ENCODE results near the gene PPT1.

Gene PPT1

GRCh38 chr1:40036574-40036973 lies 60.5 kb downstream of the PPT1 start:
- no peak overlapping the region for H3K14ac ChIP-seq (ENCODE audit: low read length in 2 of 2)
- H2BK5ac ChIP-seq (ENCODE audit: low read depth, low read length, poor library complexity, severe bottlenecking), result no peak overlapping the region
- H4K91ac ChIP-seq (ENCODE audit: low read length), result no peak overlapping the region
- no peaks in the 10 kb centered on the region for H3K4me1 ChIP-seq (ENCODE audit: control insufficient read depth, insufficient read depth, low read depth, low read length)
- no peak overlapping the region for H2AK5ac ChIP-seq (ENCODE audit: low read length, severe bottlenecking)
- no peaks in the 10 kb centered on the region for H3K36me3 ChIP-seq (ENCODE audit: control insufficient read depth in 1 of 2, insufficient read depth in 2 of 2, low read depth in 1 of 2, low read length in 2 of 2)
- H3K27ac ChIP-seq (ENCODE audit: low read length, poor library complexity, severe bottlenecking), result no peak overlapping the region
- no peak overlapping the region for H3K4me2 ChIP-seq (ENCODE audit: low read length, poor library complexity, severe bottlenecking)
- H3K9ac ChIP-seq (ENCODE audit: low read length), result peak overlapping the region; percentile 51
- no peak overlapping the region for H3K4ac ChIP-seq (ENCODE audit: low read depth in 1 of 2, low read length in 2 of 2)
- H3K18ac ChIP-seq (ENCODE audit: low read depth in 1 of 2, low read length in 2 of 2), result no peak overlapping the region
- H2BK12ac ChIP-seq (ENCODE audit: low read length in 2 of 2), result no peak overlapping the region
- no peak overlapping the region for H2BK15ac ChIP-seq (ENCODE audit: low read depth, poor library complexity, severe bottlenecking)
- no peak overlapping the region for H4K8ac ChIP-seq (ENCODE audit: low read length)
- peak; percentile 48 for DNase-seq
- 70% methylated on average over 4 of the region's 4 CpGs for WGBS
- no peaks in the 10 kb centered on the region for H3K27me3 ChIP-seq (ENCODE audit: control insufficient read depth in 1 of 2, insufficient read depth in 1 of 2, low read length in 2 of 2)
- peak overlapping the region in 1 of 2 experiments; percentile 26 for H3K4me3 ChIP-seq (ENCODE audit: insufficient read depth in 1 of 2, low read depth in 1 of 2, low read length in 2 of 2)
- no peak overlapping the region for H2AFZ ChIP-seq (ENCODE audit: low read depth, low read length)
- H3K9me3 ChIP-seq (ENCODE audit: control insufficient read depth, low read length), result no peaks in the 10 kb centered on the region
- no peak overlapping the region for H3K23ac ChIP-seq (ENCODE audit: low read length in 2 of 2)
- H2BK120ac ChIP-seq (ENCODE audit: low read depth, low read length), result no peak overlapping the region
- no peaks in the 10 kb centered on the region for H3K79me1 ChIP-seq (replicated peaks; ENCODE audit: low read length, poor library complexity, severe bottlenecking)

- H3K23ac ChIP-seq (ENCODE audit: low read length in 2 of 2), result no peak overlapping the region
These were observed 62.2 kb downstream of the PPT1 start for GRCh38 chr1:40034869-40035268.

GRCh38 chr1:40032240-40032891 lies 64.7 kb downstream of the PPT1 start:
- no peak overlapping the region for H2BK12ac ChIP-seq (ENCODE audit: low read length in 2 of 2)
- H3K79me1 ChIP-seq (replicated peaks; ENCODE audit: low read length, poor library complexity, severe bottlenecking), result no peaks in the 10 kb centered on the region
- no peaks in the 10 kb centered on the region for H3K4me1 ChIP-seq (ENCODE audit: control insufficient read depth, insufficient read depth, low read depth, low read length)
- peaks cover 0 to 10% of the 10 kb centered on the region in 2 experiments for H3K27me3 ChIP-seq (ENCODE audit: control insufficient read depth in 1 of 2, insufficient read depth in 1 of 2, low read length in 2 of 2)
- peak overlapping the region; percentile 2 for H3K9ac ChIP-seq (ENCODE audit: low read length)
- no peak overlapping the region for H4K91ac ChIP-seq (ENCODE audit: low read length)
- peak; percentile 66 for DNase-seq
- H4K8ac ChIP-seq (ENCODE audit: low read length), result no peak overlapping the region
- H2BK120ac ChIP-seq (ENCODE audit: low read depth, low read length), result no peak overlapping the region
- no peak overlapping the region for H3K27ac ChIP-seq (ENCODE audit: low read length, poor library complexity, severe bottlenecking)
- H3K36me3 ChIP-seq (ENCODE audit: control insufficient read depth in 1 of 2, insufficient read depth in 2 of 2, low read depth in 1 of 2, low read length in 2 of 2), result no peaks in the 10 kb centered on the region
- no peaks in the 10 kb centered on the region for H3K9me3 ChIP-seq (ENCODE audit: control insufficient read depth, low read length)
- H3K4me3 ChIP-seq (ENCODE audit: insufficient read depth in 1 of 2, low read depth in 1 of 2, low read length in 2 of 2), result no peak overlapping the region
- no peak overlapping the region for H3K18ac ChIP-seq (ENCODE audit: low read depth in 1 of 2, low read length in 2 of 2)
- no peak overlapping the region for H3K23ac ChIP-seq (ENCODE audit: low read length in 2 of 2)
- H2BK15ac ChIP-seq (ENCODE audit: low read depth, poor library complexity, severe bottlenecking), result no peak overlapping the region
- no peak overlapping the region for H2AFZ ChIP-seq (ENCODE audit: low read depth, low read length)
- 36% methylated on average over 3 of the region's 4 CpGs for WGBS
- no peak overlapping the region for H3K14ac ChIP-seq (ENCODE audit: low read length in 2 of 2)
- H3K4ac ChIP-seq (ENCODE audit: low read depth in 1 of 2, low read length in 2 of 2), result no peak overlapping the region
- H3K4me2 ChIP-seq (ENCODE audit: low read length, poor library complexity, severe bottlenecking), result no peak overlapping the region
- H2AK5ac ChIP-seq (ENCODE audit: low read length, severe bottlenecking), result no peak overlapping the region
- H2BK5ac ChIP-seq (ENCODE audit: low read depth, low read length, poor library complexity, severe bottlenecking), result no peak overlapping the region

More at GRCh38 chr1:40034869-40035268, 62.2 kb downstream of the PPT1 start:
- WGBS, result 45% methylated on average over 1 of the region's 2 CpGs
- H3K9ac ChIP-seq (ENCODE audit: low read length), result no peak overlapping the region
- H2BK5ac ChIP-seq (ENCODE audit: low read depth, low read length, poor library complexity, severe bottlenecking), result no peak overlapping the region
- no peak overlapping the region for H2BK120ac ChIP-seq (ENCODE audit: low read depth, low read length)
- H3K18ac ChIP-seq (ENCODE audit: low read depth in 1 of 2, low read length in 2 of 2), result no peak overlapping the region
- H3K27ac ChIP-seq (ENCODE audit: low read length, poor library complexity, severe bottlenecking), result no peak overlapping the region
- H3K36me3 ChIP-seq (ENCODE audit: control insufficient read depth in 1 of 2, insufficient read depth in 2 of 2, low read depth in 1 of 2, low read length in 2 of 2), result no peaks in the 10 kb centered on the region
- no peak overlapping the region for H4K8ac ChIP-seq (ENCODE audit: low read length)
- no peak overlapping the region for H4K91ac ChIP-seq (ENCODE audit: low read length)
- H3K4me1 ChIP-seq (ENCODE audit: control insufficient read depth, insufficient read depth, low read depth, low read length), result no peaks in the 10 kb centered on the region
- H3K79me1 ChIP-seq (replicated peaks; ENCODE audit: low read length, poor library complexity, severe bottlenecking), result no peaks in the 10 kb centered on the region
- no peak overlapping the region for H3K4me2 ChIP-seq (ENCODE audit: low read length, poor library complexity, severe bottlenecking)
- no peak overlapping the region for H2AK5ac ChIP-seq (ENCODE audit: low read length, severe bottlenecking)
- H2AFZ ChIP-seq (ENCODE audit: low read depth, low read length), result no peak overlapping the region
- no peak overlapping the region for H2BK15ac ChIP-seq (ENCODE audit: low read depth, poor library complexity, severe bottlenecking)
- no peak overlapping the region for H3K4ac ChIP-seq (ENCODE audit: low read depth in 1 of 2, low read length in 2 of 2)
- H3K27me3 ChIP-seq (ENCODE audit: control insufficient read depth in 1 of 2, insufficient read depth in 1 of 2, low read length in 2 of 2), result peaks cover 0 to 1% of the 10 kb centered on the region in 2 experiments
- no peak for DNase-seq
- H3K4me3 ChIP-seq (ENCODE audit: insufficient read depth in 1 of 2, low read depth in 1 of 2, low read length in 2 of 2), result no peak overlapping the region
- H2BK12ac ChIP-seq (ENCODE audit: low read length in 2 of 2), result no peak overlapping the region
- H3K14ac ChIP-seq (ENCODE audit: low read length in 2 of 2), result no peak overlapping the region
- H3K9me3 ChIP-seq (ENCODE audit: control insufficient read depth, low read length), result no peaks in the 10 kb centered on the region

GRCh38 chr1:40030528-40031135 lies 66.4 kb downstream of the PPT1 start:
- Histone ChIP-seq H3K9ac (ENCODE audit: low read length) (no peak overlapping the region), H3K4me2 (ENCODE audit: low read length, poor library complexity, severe bottlenecking) (no peak overlapping the region), H2AK5ac (ENCODE audit: low read length, severe bottlenecking) (no peak overlapping the region), H3K4ac (ENCODE audit: low read depth in 1 of 2, low read length in 2 of 2) (no peak overlapping the region), H2BK12ac (ENCODE audit: low read length in 2 of 2) (no peak overlapping the region), H3K79me1 (replicated peaks; ENCODE audit: low read length, poor library complexity, severe bottlenecking) (no peaks in the 10 kb centered on the region), H3K4me3 (ENCODE audit: insufficient read depth in 1 of 2, low read depth in 1 of 2, low read length in 2 of 2) (no peak overlapping the region), H2BK15ac (ENCODE audit: low read depth, poor library complexity, severe bottlenecking) (no peak overlapping the region), H3K9me3 (ENCODE audit: control insufficient read depth, low read length) (peaks cover 4% of the 10 kb centered on the region), H3K36me3 (ENCODE audit: control insufficient read depth in 1 of 2, insufficient read depth in 2 of 2, low read depth in 1 of 2, low read length in 2 of 2) (no peaks in the 10 kb centered on the region), H3K18ac (ENCODE audit: low read depth in 1 of 2, low read length in 2 of 2) (no peak overlapping the region), H3K27me3 (ENCODE audit: control insufficient read depth in 1 of 2, insufficient read depth in 1 of 2, low read length in 2 of 2) (peaks cover 0 to 14% of the 10 kb centered on the region in 2 experiments), H4K91ac (ENCODE audit: low read length) (no peak overlapping the region), H3K14ac (ENCODE audit: low read length in 2 of 2) (no peak overlapping the region), H3K27ac (ENCODE audit: low read length, poor library complexity, severe bottlenecking) (no peak overlapping the region), H2BK5ac (ENCODE audit: low read depth, low read length, poor library complexity, severe bottlenecking) (no peak overlapping the region), H2BK120ac (ENCODE audit: low read depth, low read length) (no peak overlapping the region), H3K4me1 (ENCODE audit: control insufficient read depth, insufficient read depth, low read depth, low read length) (no peaks in the 10 kb centered on the region), H3K23ac (ENCODE audit: low read length in 2 of 2) (no peak overlapping the region), H2AFZ (ENCODE audit: low read depth, low read length) (no peak overlapping the region), H4K8ac (ENCODE audit: low read length) (no peak overlapping the region)
- DNase-seq, result no peak
- WGBS, result 92% methylated on average over 2 of the region's 3 CpGs

Data from mesenchymal stem cell (in vitro differentiated cells and primary cell).